SH-SY5Y (cell line): ENCODE data around the gene PVR.

ENCODE experiments used
- GATA2 ChIP-seq: IDR thresholded peaks from 2 replicates; pipeline ENCODE4 v1.6.1; 2011; ENCODE audit warnings: mild to moderate bottlenecking, low read depth, low read length
- GATA3 ChIP-seq: IDR thresholded peaks from 2 replicates; pipeline ENCODE4 v1.6.1; 2011; ENCODE audit warnings: low read depth, mild to moderate bottlenecking, low read length, moderate library complexity

- no peak for TF ChIP-seq GATA2
- no peak for TF ChIP-seq GATA3
These were observed 29.8 kb downstream of the PVR start for GRCh38 chr19:44673510-44673909.
